ENCODE results near the gene MID1.

The MID1 gene

DNA sequence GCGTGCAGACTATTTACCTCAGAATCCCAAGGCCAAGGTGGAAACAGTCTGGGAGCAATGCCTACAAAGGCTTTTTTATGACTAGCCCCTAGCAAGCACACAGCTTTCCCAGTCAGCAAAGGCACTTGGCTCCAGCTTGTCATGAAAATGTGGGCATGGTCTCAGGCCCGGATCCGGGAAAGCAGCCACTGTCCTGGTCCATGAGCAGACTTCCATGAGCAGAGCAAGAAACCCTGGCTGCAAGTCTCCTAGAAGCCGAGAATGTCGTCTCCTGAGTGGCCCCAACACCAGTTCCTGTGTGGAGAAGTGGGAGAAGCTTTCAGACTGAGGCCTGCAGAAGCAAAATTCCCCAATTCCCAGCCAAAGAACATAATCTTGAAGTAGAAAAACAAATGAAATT, 190.5 kb downstream of the MID1 start:
- DNase-seq (ENCODE audit: low read depth), result no peak

DNA sequence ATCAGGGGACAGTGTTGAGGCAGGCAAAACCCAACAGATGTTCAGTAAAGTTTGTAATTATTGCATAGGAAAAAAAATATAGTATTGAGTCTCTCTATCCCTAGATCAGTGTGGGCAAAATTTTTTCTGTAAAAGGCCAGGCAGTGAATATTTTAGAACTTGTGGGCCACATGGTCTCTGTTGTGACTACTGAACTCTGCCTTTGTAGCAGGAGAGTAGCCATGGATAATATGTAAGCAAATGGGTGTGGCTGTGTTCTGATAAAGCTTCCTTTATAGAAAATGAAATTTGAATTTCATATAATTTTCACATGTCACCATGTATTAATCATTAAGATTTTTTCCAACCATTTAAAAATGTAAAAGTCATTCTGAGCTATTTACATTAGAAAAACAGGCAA, 193.1 kb downstream of the MID1 start:
- no peak for DNase-seq (ENCODE audit: low read depth)

DNA sequence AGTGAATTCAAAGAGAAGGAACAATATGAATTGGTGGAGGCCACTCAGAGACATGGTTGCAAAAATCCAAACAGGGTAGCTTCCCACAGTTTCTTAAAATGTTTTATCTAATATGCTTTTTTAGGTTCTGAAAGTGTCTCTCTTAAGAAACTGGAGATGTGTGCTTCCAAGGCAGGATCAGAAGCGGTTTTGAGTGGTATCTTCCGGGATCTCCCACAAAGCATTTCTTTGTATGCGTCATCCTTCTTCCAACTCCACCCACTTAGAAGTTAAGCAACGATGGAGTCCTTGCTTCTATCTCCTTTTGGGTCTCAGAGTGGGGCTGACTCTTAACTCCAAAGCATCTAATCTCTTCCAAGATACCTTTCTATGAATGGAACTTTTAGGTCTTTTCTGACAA, 196.7 kb downstream of the MID1 start:
- DNase-seq (ENCODE audit: low read depth), result no peak

DNA sequence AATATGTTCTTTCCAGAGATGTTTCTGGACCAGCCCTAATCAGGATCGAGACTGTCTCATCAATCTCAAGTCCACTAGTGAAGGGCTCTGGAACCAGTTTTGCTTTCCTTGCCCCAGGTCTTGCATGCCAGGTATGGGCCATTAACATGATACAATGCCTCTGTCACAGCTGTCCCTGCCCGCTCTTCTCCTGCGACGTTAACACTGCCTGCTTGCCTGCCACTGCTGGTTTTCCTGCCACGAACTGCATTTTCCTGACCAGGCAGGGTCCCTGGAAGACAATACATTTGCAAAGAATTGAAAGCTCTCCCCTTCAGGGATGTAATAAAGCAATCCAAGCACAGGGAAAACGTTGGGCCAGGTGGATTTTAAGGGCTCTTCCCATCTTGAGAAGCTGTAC, 200.3 kb downstream of the MID1 start:
- no peak for DNase-seq (ENCODE audit: low read depth)

DNA sequence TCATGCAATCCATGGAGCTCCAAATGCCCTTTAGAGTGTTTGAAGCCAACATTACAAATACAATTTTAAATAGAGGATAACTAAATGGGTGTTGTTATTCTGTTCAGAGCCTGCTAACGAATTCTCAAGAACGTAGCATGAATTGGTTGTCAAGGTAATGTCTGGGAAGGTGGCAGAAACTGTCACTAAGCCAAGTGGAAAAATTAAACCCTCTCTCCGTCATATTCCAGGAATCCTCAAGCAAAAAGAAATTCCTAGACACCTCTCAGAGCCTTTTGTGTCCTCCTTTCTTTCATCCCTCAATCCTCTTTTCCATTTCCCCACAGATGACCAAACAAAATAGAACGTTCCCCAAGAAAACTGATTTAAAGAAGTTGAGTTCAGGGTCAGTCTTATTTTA, 204.0 kb downstream of the MID1 start:
- DNase-seq (ENCODE audit: low read depth), result no peak

DNA sequence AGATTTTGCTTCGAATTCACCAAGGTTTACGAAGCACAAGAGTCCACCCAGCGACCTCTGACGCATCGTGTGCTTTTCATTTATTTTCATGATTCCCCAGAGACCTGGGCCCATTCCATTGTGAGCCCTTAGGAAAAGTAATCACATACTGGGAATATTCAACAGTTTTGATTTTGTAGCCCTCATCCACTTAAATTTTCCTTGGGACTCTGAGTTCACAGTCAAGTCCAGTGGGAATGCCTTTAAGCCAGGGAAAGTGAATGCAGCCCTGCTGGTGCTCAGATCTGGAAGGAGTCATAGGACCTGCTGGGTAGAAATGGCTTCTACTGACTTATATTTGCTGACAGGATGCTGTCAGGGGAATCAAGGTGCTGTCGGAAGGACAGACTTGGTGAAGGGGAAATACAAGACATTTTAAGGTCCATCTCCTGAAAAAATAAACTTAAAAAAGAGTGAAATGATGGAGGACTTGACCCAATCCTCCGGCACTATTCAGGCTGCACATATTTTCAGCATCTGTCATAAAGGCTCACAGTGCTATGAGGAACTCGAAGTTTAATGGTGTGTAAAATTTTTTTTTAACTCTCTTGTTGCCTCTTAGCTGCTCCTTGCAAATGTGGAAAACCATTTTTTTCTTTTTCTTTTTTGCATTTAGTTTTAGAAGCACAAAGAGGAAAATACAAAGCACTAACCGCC, 204.9 kb downstream of the MID1 start:
- no peak for DNase-seq (ENCODE audit: low read depth)

DNA sequence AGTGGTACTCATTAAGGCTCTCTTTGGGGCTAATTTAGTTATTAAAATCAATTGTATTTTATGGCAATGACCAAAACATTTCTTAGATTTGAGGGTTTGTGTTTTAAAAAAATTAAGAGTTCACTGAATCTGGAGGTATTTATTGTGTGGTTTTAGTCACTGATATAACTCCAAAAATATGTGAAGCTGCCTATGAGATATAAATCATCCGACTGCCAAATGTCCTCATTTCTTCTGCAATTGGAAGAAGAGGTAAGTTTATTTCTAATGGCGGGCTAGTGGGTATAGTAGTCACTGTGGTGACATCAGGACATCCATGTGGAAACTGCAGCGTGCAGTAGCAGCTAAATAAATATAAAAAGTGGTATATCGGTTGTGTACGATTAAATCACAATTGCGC, 205.5 kb downstream of the MID1 start:
- DNase-seq (ENCODE audit: low read depth), result no peak

DNA sequence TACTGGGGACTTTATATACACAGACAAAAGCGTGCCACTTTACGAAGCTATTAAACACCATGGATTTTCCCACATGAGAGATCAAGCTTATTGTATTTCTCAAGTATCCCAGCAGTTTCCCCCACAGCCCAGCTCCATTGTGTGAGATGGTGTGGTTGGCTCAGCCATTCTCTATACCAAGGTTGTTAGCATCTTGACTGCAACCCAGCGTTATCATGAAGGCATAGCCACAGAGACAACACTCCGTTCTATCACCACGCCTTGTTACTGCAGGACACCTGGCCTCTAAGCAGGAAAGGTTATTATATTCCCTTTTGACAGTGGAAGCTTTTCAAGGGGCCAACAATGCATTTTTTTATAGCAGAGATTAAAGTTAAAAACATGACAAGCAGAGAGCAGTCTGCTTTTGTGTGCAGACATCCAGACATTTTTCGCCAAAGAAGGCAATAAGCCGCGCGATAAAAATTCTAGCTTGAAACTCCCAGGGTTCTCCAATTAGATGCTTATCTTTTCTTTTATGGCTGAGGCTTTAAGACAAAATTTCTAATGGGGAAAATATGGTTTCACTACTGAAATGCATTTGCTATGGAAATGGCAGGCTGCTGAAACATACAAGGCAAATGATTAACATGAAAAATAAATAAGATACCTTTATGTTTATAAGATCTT, 206.1 kb downstream of the MID1 start:
- no peak for DNase-seq (ENCODE audit: low read depth)

DNA sequence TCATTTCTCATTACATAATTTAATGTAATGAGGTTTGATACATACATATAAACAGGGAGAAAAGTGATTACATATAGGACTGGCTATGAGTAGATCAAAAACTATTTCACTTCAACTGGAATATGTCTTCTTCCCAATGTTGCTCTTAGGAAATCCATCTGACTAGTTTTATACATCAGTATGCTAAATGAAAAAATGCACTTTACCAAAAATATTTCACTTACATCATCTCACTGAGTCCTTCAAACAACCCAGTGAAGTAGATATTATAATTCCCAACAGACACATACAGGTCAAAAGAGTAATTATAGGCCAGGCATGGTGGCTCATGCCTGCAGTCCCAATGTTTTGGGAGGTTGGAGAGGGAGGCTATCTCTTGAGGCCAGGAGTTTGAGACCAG, 215.9 kb downstream of the MID1 start:
- no peak for DNase-seq (ENCODE audit: low read depth)

DNA sequence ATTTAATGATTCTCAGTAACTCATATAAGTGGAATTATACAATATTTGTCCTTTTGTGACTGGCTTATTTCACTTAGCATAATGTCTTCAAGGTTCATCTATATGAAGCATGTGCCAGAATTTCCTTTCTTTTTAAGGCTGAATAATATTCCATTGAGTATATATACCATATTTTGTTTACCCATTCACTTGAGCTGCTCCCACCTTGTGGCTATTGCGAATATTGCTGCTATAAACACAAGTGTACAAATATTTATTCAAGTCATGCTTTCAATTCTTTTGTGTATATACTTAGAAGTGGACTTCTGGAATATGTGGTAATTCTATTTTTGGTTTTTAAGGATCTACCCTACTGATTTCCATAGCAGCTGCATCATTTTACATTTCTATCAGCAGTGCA, 219.1 kb downstream of the MID1 start:
- DNase-seq (ENCODE audit: low read depth), result no peak

DNA sequence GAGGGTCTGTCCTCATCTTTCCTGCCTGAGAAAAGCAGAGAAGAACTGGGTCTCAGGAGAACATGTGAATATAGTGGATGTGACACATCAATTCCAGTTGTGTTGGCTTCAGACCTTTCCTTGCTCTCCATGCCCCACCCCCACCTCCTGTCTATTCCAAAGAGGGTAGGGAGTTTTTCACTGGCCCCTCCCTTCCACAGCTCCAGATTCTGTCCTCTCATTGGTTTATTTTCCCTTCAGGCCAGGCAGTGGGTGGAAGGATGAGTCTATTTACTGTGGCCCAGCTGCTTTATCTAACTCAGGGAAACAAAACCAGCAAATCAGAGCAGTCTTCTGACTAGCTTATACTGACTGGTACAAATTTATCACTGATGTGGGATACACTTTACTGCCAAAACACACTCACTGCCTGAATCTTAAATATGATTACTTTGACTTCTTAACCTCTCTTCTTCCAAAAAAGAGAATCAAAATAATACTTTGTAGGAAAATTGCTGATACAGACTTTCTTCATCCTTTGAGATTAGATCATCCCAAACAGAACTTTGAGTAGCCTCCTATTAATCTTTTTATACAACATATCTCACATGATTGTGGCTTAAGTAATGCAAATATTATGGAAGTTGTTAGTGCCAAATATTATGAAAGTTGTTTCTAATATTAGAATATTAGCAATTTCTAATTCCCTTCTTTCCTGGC, 221.2 kb downstream of the MID1 start:
- no peak for DNase-seq (ENCODE audit: low read depth)

DNA sequence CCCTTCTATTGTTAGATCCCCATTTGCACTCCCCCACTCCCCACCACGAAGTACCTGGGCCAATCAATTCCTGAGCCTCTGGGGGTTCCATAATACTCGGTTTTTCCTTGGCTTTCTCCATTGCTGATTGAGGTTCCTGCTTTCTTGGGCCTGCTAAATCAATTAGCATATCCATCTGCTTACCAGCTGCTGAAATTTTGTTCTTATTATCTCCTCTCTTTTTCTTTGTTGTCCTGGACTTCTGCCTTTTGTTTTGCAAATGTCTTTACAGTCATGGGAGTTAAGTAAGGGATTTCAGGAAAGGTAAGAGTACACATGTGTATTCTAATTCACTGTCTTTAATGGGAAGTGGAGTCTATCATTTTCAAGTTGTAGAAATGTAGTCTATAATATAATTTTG, 222.2 kb downstream of the MID1 start:
- no peak for DNase-seq (ENCODE audit: low read depth)

DNA sequence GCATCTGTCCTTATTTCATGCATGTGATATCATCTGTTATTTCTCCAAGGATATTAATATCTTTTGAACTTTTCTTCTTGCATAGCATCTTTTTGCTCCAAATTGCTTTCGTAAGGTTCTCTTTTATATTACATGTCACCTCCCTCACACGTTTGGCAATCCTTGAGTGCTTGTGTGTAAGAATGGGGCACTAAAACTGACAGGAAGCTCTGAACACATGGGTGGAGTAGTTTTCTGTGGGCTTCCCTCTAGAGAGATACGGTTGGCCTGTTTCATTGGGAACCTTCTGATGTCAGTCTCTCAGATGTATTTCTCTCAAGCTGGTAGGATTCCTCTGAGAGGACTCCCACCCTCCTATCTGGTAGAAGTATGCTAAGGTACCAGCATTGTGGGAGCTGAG, 223.0 kb downstream of the MID1 start:
- DNase-seq (ENCODE audit: low read depth), result no peak

DNA sequence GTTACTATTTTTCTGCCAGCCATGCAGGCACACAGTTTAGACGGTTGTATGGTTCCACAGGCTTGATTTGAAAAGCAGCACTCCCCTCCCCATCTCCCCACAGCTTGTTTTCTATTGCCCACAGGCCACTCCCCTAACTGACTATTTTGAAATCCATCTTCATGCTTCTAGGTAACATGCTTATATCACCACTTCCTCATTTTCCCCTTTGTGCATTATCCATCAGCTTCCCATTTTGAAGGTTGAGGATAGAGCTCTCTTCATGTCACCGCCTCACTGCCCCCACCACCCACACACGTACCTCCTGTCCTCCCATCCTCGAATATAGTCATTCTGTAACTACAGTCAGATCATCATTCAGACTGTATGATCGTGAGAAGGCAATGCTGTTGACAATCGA, 224.7 kb downstream of the MID1 start:
- DNase-seq (ENCODE audit: low read depth), result no peak
